ENCODE results near the gene RPEL1.

DNA sequence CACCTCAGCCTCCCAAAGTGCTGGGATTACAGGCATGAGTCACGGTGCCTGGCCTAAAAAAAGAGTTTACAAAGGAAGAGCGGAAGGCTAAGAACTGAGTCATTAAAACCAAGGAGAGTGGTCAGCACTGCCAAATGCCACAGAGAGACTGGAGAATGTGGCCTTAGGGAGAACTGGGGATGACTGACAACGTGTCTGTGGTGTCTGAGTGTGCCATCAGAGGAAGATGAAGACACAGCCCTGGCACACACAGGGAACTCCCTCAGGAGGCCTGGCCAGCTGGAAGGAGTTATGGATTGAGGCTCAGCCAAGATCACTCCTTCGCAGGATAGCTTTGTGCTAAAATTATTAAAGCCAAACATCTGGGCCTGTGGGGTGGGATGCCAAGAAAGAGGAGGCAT lies 27.4 kb downstream of the RPEL1 start:
- TF ChIP-seq, protein P1, sequence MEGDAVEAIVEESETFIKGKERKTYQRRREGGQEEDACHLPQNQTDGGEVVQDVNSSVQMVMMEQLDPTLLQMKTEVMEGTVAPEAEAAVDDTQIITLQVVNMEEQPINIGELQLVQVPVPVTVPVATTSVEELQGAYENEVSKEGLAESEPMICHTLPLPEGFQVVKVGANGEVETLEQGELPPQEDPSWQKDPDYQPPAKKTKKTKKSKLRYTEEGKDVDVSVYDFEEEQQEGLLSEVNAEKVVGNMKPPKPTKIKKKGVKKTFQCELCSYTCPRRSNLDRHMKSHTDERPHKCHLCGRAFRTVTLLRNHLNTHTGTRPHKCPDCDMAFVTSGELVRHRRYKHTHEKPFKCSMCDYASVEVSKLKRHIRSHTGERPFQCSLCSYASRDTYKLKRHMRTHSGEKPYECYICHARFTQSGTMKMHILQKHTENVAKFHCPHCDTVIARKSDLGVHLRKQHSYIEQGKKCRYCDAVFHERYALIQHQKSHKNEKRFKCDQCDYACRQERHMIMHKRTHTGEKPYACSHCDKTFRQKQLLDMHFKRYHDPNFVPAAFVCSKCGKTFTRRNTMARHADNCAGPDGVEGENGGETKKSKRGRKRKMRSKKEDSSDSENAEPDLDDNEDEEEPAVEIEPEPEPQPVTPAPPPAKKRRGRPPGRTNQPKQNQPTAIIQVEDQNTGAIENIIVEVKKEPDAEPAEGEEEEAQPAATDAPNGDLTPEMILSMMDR (IDR thresholded peaks at IDR 0.05; ENCODE audit: low read depth, low read length, poor library complexity, severe bottlenecking) = no peak
- no peak for TF ChIP-seq EZH2phosphoT487 (IDR thresholded peaks at IDR 0.05; ENCODE audit: borderline replicate concordance, low read length)

Data from DOHH2 (cell line).